Testis (tissue), 3 donors: ENCODE results near the gene INPP4A. TPM values are rescaled to one million over a fixed set of nuclear protein-coding genes. Genes with fewer than 3 reads are reported as not detected.

Source experiments
- DNase-seq: peaks from one replicate; pipeline ENCODE4 v3.0.0-alpha.2; 2019
- H3K27ac ChIP-seq, 2 donors: fragments of 200-600 bp; sonication (generic); one replicate each; pipeline ENCODE4 v1.5.1; 2019
- H3K27me3 ChIP-seq: fragments of 200-600 bp; sonication (generic); one replicate; pipeline ENCODE4 v1.5.1; 2019
- H3K36me3 ChIP-seq: fragments of 200-600 bp; sonication (generic); one replicate; pipeline ENCODE4 v1.5.1; 2017; ENCODE audit warnings: low read depth; ENCODE audit errors: missing control alignments
- H3K4me1 ChIP-seq: fragments of 200-600 bp; sonication (generic); one replicate; pipeline ENCODE4 v1.5.1; 2019
- H3K4me3 ChIP-seq, 2 donors: fragments of 200-600 bp; sonication (generic); one replicate each; pipeline ENCODE4 v1.5.1; 2017 to 2019
- H3K9me3 ChIP-seq: fragments of 200-600 bp; sonication (generic); one replicate; pipeline ENCODE4 v1.5.1; 2017
- POLR2A ChIP-seq: fragments of 450-650 bp; IDR thresholded peaks from one replicate; pipeline ENCODE4 v1.6.1; 2017; ENCODE audit warnings: antibody characterized with exemption, mild to moderate bottlenecking, moderate library complexity
- whole genome bisulfite sequencing, 2 donors: methylation state at CpG; one replicate each; pipeline ENCODE4 v1.1.5; 2018; 5-methylcytosine and 5-hydroxymethylcytosine counted together
- intact Hi-C: fragments of 100-400 bp; cut with DNase I; formaldehyde crosslinking; loops from one replicate; pipeline ENCODE4 v1.15.1; 2023; ENCODE audit warnings: low total_unique reads
- polyA plus RNA-seq: library from polyadenylated mRNA; stranded (reverse); fragments of 350-450 nt; fragmentation: Illumina TruSeq; extraction: RNeasy Lipid Tissue Mini Kit (QIAGEN cat#74804); gene quantifications from one replicate; pipeline ENCODE4 v1.2.3, GENCODE V29; 2014; ENCODE audit warnings: low read depth, low replicate concordance; ENCODE audit not compliant: insufficient read depth
- total RNA-seq, 2 donors: library from RNA; depleted of rRNA; stranded (reverse); fragments of >200 nt; gene quantifications; one replicate each; pipeline ENCODE4 v1.2.3, GENCODE V29; 2016
- TF ChIP-seq, protein P1 (sequence below), 3 experiments: fragments of 450-650 bp in 2 of 3; fragments of 200-600 bp in 1 of 3; sonication (generic) in 1 of 3; IDR thresholded peaks; one replicate each; pipeline ENCODE4 v1.5.1; 2016 to 2019; ENCODE audit warnings: antibody characterized with exemption in 3 of 3, mild to moderate bottlenecking in 2 of 3, moderate library complexity in 1 of 3

Gene INPP4A
- total and polyA plus RNA-seq, 3 donors from 2014 or later, result 13.3 to 42.9 (median 35.6) TPM

DNA sequence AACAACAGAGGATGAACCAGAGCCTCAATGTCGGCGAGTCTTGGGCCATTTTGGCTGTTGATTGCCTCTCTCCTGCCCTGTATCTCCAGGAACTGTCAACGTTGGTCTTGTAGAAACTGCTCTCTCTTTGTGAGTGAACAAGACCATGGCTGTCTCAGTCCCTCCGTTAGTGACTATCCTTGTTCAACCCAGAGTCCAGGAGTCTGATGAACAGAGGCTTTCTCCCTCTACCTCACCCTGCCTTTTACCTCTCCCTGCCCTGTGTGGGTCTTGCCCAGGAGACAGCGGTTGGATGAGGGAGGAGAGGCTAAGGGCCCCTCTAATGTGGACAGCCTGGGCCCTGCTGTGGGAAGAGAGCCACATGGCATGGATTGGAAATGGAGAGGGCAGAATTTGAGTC, 32.8 kb downstream of the INPP4A start:
- H3K4me3 ChIP-seq, result no peak overlapping the region
- H3K4me1 ChIP-seq, result peaks cover 25% of the 10 kb centered on the region
- no peak for TF ChIP-seq POLR2A
- TF ChIP-seq, protein P1, sequence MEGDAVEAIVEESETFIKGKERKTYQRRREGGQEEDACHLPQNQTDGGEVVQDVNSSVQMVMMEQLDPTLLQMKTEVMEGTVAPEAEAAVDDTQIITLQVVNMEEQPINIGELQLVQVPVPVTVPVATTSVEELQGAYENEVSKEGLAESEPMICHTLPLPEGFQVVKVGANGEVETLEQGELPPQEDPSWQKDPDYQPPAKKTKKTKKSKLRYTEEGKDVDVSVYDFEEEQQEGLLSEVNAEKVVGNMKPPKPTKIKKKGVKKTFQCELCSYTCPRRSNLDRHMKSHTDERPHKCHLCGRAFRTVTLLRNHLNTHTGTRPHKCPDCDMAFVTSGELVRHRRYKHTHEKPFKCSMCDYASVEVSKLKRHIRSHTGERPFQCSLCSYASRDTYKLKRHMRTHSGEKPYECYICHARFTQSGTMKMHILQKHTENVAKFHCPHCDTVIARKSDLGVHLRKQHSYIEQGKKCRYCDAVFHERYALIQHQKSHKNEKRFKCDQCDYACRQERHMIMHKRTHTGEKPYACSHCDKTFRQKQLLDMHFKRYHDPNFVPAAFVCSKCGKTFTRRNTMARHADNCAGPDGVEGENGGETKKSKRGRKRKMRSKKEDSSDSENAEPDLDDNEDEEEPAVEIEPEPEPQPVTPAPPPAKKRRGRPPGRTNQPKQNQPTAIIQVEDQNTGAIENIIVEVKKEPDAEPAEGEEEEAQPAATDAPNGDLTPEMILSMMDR (IDR thresholded peaks at IDR 0.05), result no peak
- intact Hi-C loops, result no loop called here
- H3K36me3 ChIP-seq, result no peaks in the 10 kb centered on the region
- H3K27me3 ChIP-seq, result no peaks in the 10 kb centered on the region
- no peak overlapping the region for H3K27ac ChIP-seq
- DNase-seq, result no peak
- whole genome bisulfite sequencing, 2 donors, result 86 to 94% methylated on average over 5 of the region's 5 CpGs
- H3K9me3 ChIP-seq, result no peaks in the 10 kb centered on the region

DNA sequence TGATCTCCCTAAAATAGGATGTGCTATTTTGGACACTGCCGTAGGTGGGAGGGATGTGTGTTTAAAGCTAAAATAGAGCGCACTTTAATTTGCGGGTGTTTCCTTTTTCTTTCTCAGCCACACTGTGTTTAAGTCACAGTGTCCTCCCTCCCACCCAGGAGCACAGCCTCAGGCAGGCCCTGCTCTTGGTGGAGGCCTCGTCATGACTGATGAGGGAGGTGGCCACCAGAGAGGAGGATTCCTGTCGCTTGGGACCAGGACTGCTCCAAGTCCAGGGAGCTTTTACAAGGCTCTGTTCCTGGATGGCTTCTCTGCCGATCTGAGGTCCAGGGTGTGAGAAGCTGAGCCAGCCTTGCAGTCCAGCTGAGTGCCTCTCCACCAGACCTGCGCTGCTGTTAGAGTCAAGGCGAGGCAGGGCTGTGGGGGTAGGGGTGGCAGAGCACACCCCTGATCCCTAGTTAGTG, 33.5 kb downstream of the INPP4A start:
- no peak overlapping the region for H3K27ac ChIP-seq
- DNase-seq, result no peak

DNA sequence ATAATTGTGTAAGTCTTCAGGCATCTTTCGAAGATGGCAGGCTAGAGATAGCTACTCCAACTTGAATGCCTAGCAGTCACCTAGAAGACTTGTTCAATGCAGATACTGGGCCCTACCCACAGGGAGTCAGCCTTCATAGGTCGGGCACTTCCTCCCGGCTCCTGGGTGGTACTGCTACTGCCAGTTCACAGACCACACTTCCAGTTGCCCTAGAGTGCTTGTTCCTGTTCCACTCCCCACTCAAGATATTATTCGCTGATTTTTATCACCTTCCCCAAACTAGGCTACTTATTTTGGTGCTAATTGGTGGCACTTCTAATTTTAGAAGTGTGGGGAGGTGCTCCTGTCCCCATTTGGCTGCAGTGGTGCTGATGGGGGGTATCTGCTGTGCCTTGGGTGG, 34.2 kb downstream of the INPP4A start:
- WGBS, 2 donors, result 81 to 87% methylated on average over 4 of the region's 4 CpGs
- peaks cover 22% of the 10 kb centered on the region for H3K4me1 ChIP-seq

More for the DNA sequence above, 33.5 kb downstream of the INPP4A start:
- no peaks in the 10 kb centered on the region for H3K9me3 ChIP-seq
- H3K27me3 ChIP-seq, result no peaks in the 10 kb centered on the region
- WGBS, 2 donors, result 80 to 81% methylated on average over 8 of the region's 8 CpGs
- intact Hi-C loops, result no loop called here
- H3K4me3 ChIP-seq, result no peak overlapping the region
- peaks cover 22% of the 10 kb centered on the region for H3K4me1 ChIP-seq
- no peak for TF ChIP-seq POLR2A
- TF ChIP-seq, protein P1 (IDR thresholded peaks at IDR 0.05), result no peak
- H3K36me3 ChIP-seq, result no peaks in the 10 kb centered on the region

DNA sequence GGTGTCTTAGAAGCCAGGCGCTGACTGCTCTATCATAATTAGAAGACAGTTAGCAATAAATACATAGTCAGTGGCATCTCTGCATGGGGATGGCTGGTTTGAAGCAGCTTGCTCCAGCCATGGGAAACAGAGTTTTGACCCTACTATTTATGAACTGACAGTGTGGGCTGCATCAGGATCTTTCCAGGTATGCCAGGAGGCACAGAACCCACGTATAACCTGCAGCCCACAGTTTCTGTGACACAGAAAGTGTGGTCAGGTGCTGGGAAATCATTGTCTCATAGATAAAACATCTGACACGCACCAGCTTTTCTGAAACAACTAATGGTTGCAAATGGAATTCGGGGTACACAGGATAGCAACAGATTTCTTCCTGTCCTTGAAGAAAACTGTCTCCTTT, 34.7 kb downstream of the INPP4A start:
- TF ChIP-seq POLR2A, result no peak
- TF ChIP-seq, protein P1 (IDR thresholded peaks at IDR 0.05), result no peak
- Histone ChIP-seq H3K27me3 (no peaks in the 10 kb centered on the region), H3K4me1 (peaks cover 22% of the 10 kb centered on the region), H3K36me3 (no peaks in the 10 kb centered on the region), H3K4me3 (no peak overlapping the region), H3K27ac (no peak overlapping the region), H3K9me3 (no peaks in the 10 kb centered on the region)
- 64 to 79% methylated on average over 4 of the region's 4 CpGs for WGBS, 2 donors
- no peak for DNase-seq
- intact Hi-C loops, result no loop called here

More for the DNA sequence above, 34.2 kb downstream of the INPP4A start:
- DNase-seq, result no peak
- no peak overlapping the region for H3K27ac ChIP-seq
- no peak for TF ChIP-seq POLR2A
- TF ChIP-seq, protein P1 (IDR thresholded peaks at IDR 0.05), result no peak
- no peaks in the 10 kb centered on the region for H3K27me3 ChIP-seq
- intact Hi-C loops, result no loop called here
- H3K9me3 ChIP-seq, result no peaks in the 10 kb centered on the region
- no peaks in the 10 kb centered on the region for H3K36me3 ChIP-seq
- no peak overlapping the region for H3K4me3 ChIP-seq

DNA sequence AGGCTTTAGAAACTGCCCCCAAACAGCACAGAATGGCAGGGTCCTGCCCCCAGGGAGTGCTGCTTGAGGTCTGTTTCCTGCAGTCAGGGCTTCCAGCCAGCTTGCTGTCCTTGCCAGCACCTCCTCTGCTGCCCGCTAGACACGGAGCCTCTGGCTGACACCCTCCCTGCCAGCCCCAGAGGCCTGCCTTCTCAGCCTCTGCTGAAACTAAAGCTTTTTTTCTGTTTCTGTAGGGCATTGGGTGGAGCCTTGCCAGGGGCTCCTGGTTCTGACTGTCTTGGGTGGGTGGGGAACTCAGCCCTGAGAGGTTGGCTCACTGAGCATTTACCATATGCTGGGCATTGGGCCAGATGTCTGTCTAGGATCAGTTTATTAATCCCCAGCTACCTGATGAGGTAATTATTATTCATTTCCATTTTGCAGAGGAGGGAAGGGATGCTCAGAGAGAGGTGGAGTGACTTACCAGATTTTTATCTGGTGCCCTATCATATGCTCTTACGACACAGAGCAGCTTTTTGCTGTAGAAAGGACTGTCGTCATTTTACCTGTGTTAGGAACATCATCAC, 35.4 kb downstream of the INPP4A start:
- no peak overlapping the region for H3K27ac ChIP-seq
- peak; percentile 83 for DNase-seq
- WGBS, 2 donors, result 46 to 55% methylated on average over 3 to 4 of the region's 4 CpGs

More for the DNA sequence above, 35.4 kb downstream of the INPP4A start:
- Histone ChIP-seq H3K9me3 (no peaks in the 10 kb centered on the region), H3K27me3 (no peaks in the 10 kb centered on the region), H3K4me1 (peaks cover 22% of the 10 kb centered on the region), H3K4me3 (no peak overlapping the region), H3K36me3 (no peaks in the 10 kb centered on the region)
- TF ChIP-seq, protein P1 (IDR thresholded peaks at IDR 0.05), result no peak
- TF ChIP-seq POLR2A, result no peak
- intact Hi-C loops, result no loop called here
